Neural progenitor cell (in vitro differentiated cells): Measurements from ENCODE around the gene SHC2. TPM values are rescaled to one million over a fixed set of nuclear protein-coding genes. Genes with fewer than 3 reads are reported as not detected.

ENCODE experiments used
- DNase-seq: peaks from one replicate; pipeline ENCODE4 v3.0.0-alpha.2; 2016; ENCODE audit warnings: low spot score
- H2AFZ ChIP-seq: fragments of 200-600 bp; sonication (generic); replicated peaks from 2 replicates; pipeline ENCODE4 v1.6.1; 2016; ENCODE audit warnings: antibody characterized with exemption
- H3F3A ChIP-seq: fragments of 200-600 bp; sonication (generic); 2 replicates; pipeline ENCODE4 v1.6.1; 2016; ENCODE audit warnings: antibody characterized with exemption, low read depth
- H3K27ac ChIP-seq: fragments of 200-600 bp; sonication (generic); 2 replicates; pipeline ENCODE4 v1.5.1; 2016; ENCODE audit warnings: mild to moderate bottlenecking
- H3K27me3 ChIP-seq: fragments of 200-600 bp; sonication (generic); 2 replicates; pipeline ENCODE4 v1.6.1; 2016; ENCODE audit warnings: mild to moderate bottlenecking, moderate library complexity
- H3K36me3 ChIP-seq: fragments of 200-600 bp; sonication (generic); 2 replicates; pipeline ENCODE4 v1.5.1; 2016
- H3K4me1 ChIP-seq: fragments of 200-600 bp; sonication (generic); 2 replicates; pipeline ENCODE4 v1.6.1; 2016; ENCODE audit warnings: mixed run types
- H3K4me2 ChIP-seq: fragments of 200-600 bp; sonication (generic); 2 replicates; pipeline ENCODE4 v1.6.1; 2016
- H3K4me3 ChIP-seq: fragments of 200-600 bp; sonication (generic); 2 replicates; pipeline ENCODE4 v1.5.1; 2016
- H3K79me2 ChIP-seq: fragments of 200-600 bp; sonication (generic); 2 replicates; pipeline ENCODE4 v1.6.1; 2016; ENCODE audit warnings: low read depth
- H3K9ac ChIP-seq: fragments of 200-600 bp; sonication (generic); 2 replicates; pipeline ENCODE4 v1.6.1; 2016
- H3K9me3 ChIP-seq: fragments of 200-600 bp; sonication (generic); 2 replicates; pipeline ENCODE4 v1.5.1; 2016; ENCODE audit warnings: low read depth
- H4K20me1 ChIP-seq: fragments of 200-600 bp; sonication (generic); 2 replicates; pipeline ENCODE4 v1.6.1; 2016; ENCODE audit warnings: low read depth
- H3K27ac Mint-ChIP-seq: 3 replicates; pipeline ENCODE4 v1.8.0; 2021; ENCODE audit warnings: mixed read lengths
- H3K27me3 Mint-ChIP-seq: 2 replicates; pipeline ENCODE4 v1.8.0; 2022; ENCODE audit warnings: low read depth, mild to moderate bottlenecking, inconsistent platforms, moderate library complexity, mixed read lengths; ENCODE audit not compliant: insufficient read depth
- H3K36me3 Mint-ChIP-seq: 3 replicates; pipeline ENCODE4 v1.8.0; 2021; ENCODE audit warnings: mixed read lengths
- H3K4me1 Mint-ChIP-seq: 3 replicates; pipeline ENCODE4 v1.8.0; 2021; ENCODE audit warnings: mixed read lengths
- H3K4me3 Mint-ChIP-seq: 3 replicates; pipeline ENCODE4 v1.8.0; 2021; ENCODE audit warnings: mild to moderate bottlenecking, moderate library complexity, mixed read lengths
- H3K9me3 Mint-ChIP-seq: 3 replicates; pipeline ENCODE4 v1.8.0; 2020; ENCODE audit warnings: mixed read lengths
- CTCF ChIP-seq: fragments of 200-600 bp; sonication (generic); IDR thresholded peaks from 2 replicates; pipeline ENCODE4 v1.5.1; 2017; ENCODE audit warnings: antibody characterized with exemption, mild to moderate bottlenecking
- EZH2 ChIP-seq: fragments of 200-600 bp; sonication (generic); IDR thresholded peaks from 2 replicates; pipeline ENCODE4 v1.6.1; 2017; ENCODE audit warnings: antibody characterized with exemption, mild to moderate bottlenecking, moderate library complexity
- EZH2phosphoT487 ChIP-seq: fragments of 200-600 bp; sonication (generic); IDR thresholded peaks from 2 replicates; pipeline ENCODE4 v1.6.1; 2017; ENCODE audit warnings: antibody characterized with exemption
- total RNA-seq: library from RNA; depleted of rRNA; stranded (reverse); fragments of >200 nt; gene quantifications from 2 replicates; pipeline ENCODE4 v1.2.3, GENCODE V29; 2015; ENCODE audit warnings: low replicate concordance

The SHC2 gene
- total RNA-seq, 1 donor from 2014 or later = 3.2 TPM

GRCh38 chr19:376111-376470 lies 84.7 kb downstream of the SHC2 start:
- Histone ChIP-seq H3K27me3 (no peaks in the 10 kb centered on the region), H3F3A (peaks cover 3% of the 10 kb centered on the region), H3K79me2 (no peaks in the 10 kb centered on the region), H4K20me1 (no peaks in the 10 kb centered on the region), H3K9me3 (no peaks in the 10 kb centered on the region), H3K4me1 (no peaks in the 10 kb centered on the region), H2AFZ (no peak overlapping the region), H3K27ac (no peak overlapping the region), H3K36me3 (no peaks in the 10 kb centered on the region), H3K4me2 (no peak overlapping the region), H3K9ac (no peak overlapping the region), H3K4me3 (no peak overlapping the region)
- H3K36me3 Mint-ChIP-seq = no peaks in the 10 kb centered on the region
- peaks cover 8% of the 10 kb centered on the region for H3K4me1 Mint-ChIP-seq
- H3K27me3 Mint-ChIP-seq = peaks cover 20% of the 10 kb centered on the region
- TF ChIP-seq CTCF (no peak), EZH2phosphoT487 (no peak), EZH2 (no peak)
- H3K9me3 Mint-ChIP-seq = peaks cover 7% of the 10 kb centered on the region
- no peak overlapping the region for H3K27ac Mint-ChIP-seq
- H3K4me3 Mint-ChIP-seq = no peak overlapping the region
- no peak for DNase-seq

GRCh38 chr19:375395-376110 lies 85.3 kb downstream of the SHC2 start:
- no peaks in the 10 kb centered on the region for H3K36me3 Mint-ChIP-seq

GRCh38 chr19:374886-375235 lies 86.0 kb downstream of the SHC2 start:
- Histone ChIP-seq H3F3A (peaks cover 3% of the 10 kb centered on the region), H3K9ac (no peak overlapping the region), H3K79me2 (no peaks in the 10 kb centered on the region), H3K4me1 (no peaks in the 10 kb centered on the region), H4K20me1 (no peaks in the 10 kb centered on the region), H3K4me3 (no peak overlapping the region), H3K4me2 (no peak overlapping the region), H2AFZ (no peak overlapping the region), H3K27ac (no peak overlapping the region), H3K27me3 (no peaks in the 10 kb centered on the region), H3K36me3 (no peaks in the 10 kb centered on the region), H3K9me3 (no peaks in the 10 kb centered on the region)
- Mint-ChIP-seq H3K9me3 (no peaks in the 10 kb centered on the region), H3K36me3 (no peaks in the 10 kb centered on the region), H3K4me3 (no peak overlapping the region), H3K4me1 (peaks cover 8% of the 10 kb centered on the region), H3K27me3 (peaks cover 16% of the 10 kb centered on the region), H3K27ac (no peak overlapping the region)
- no peak for DNase-seq
- no peak for TF ChIP-seq CTCF
- TF ChIP-seq EZH2phosphoT487 = no peak
- no peak for TF ChIP-seq EZH2

More at GRCh38 chr19:375395-376110, 85.3 kb downstream of the SHC2 start:
- Mint-ChIP-seq H3K4me3 (no peak overlapping the region), H3K4me1 (peaks cover 8% of the 10 kb centered on the region), H3K27ac (no peak overlapping the region), H3K27me3 (peaks cover 20% of the 10 kb centered on the region), H3K9me3 (peaks cover 5% of the 10 kb centered on the region)
- no peaks in the 10 kb centered on the region for H3K79me2 ChIP-seq
- no peaks in the 10 kb centered on the region for H3K9me3 ChIP-seq
- DNase-seq = no peak
- H3K27ac ChIP-seq = no peak overlapping the region
- H2AFZ ChIP-seq = no peak overlapping the region
- peaks cover 3% of the 10 kb centered on the region for H3F3A ChIP-seq
- H3K36me3 ChIP-seq = no peaks in the 10 kb centered on the region
- H4K20me1 ChIP-seq = no peaks in the 10 kb centered on the region
- H3K27me3 ChIP-seq = no peaks in the 10 kb centered on the region
- no peak overlapping the region for H3K4me2 ChIP-seq
- no peaks in the 10 kb centered on the region for H3K4me1 ChIP-seq
- TF ChIP-seq EZH2phosphoT487 = no peak
- TF ChIP-seq EZH2 = no peak
- no peak for TF ChIP-seq CTCF
- no peak overlapping the region for H3K9ac ChIP-seq
- no peak overlapping the region for H3K4me3 ChIP-seq
